HepG2 (cell line): ENCODE measurements around the gene RNF149. TPM values are rescaled to one million over a fixed set of nuclear protein-coding genes. Genes with fewer than 3 reads are reported as not detected.

ENCODE experiments used
- ATF3 ChIP-seq: sonication (generic); formaldehyde crosslinking; IDR thresholded peaks from 2 replicates; pipeline ENCODE4 v1.4.0; 2020; ENCODE audit warnings: missing genetic modification reagents
- CTCF ChIP-seq: sonication (generic); formaldehyde crosslinking; IDR thresholded peaks from 2 replicates; pipeline ENCODE4 v1.5.0; 2020; ENCODE audit warnings: mild to moderate bottlenecking, missing genetic modification reagents, moderate library complexity
- HINFP ChIP-seq: sonication (generic); formaldehyde crosslinking; IDR thresholded peaks from 2 replicates; pipeline ENCODE4 v1.4.0; 2020; ENCODE audit warnings: low read depth, mild to moderate bottlenecking, missing genetic modification reagents
- HIVEP1 ChIP-seq: sonication (generic); formaldehyde crosslinking; IDR thresholded peaks from 2 replicates; pipeline ENCODE4 v1.4.0; 2020; ENCODE audit warnings: mild to moderate bottlenecking, missing genetic modification reagents
- HOXA7 ChIP-seq: sonication (generic); formaldehyde crosslinking; IDR thresholded peaks from 2 replicates; pipeline ENCODE4 v1.8.1; 2022; ENCODE audit warnings: mild to moderate bottlenecking, missing genetic modification reagents, moderate library complexity
- KDM3A ChIP-seq: IDR thresholded peaks from 2 replicates; pipeline ENCODE4 v1.6.1; 2018; ENCODE audit warnings: low read depth, missing compliant biosample characterization
- LRRFIP1 ChIP-seq: sonication (generic); formaldehyde crosslinking; conservative IDR thresholded peaks from 2 replicates; pipeline ENCODE4 v1.4.0; 2020; ENCODE audit warnings: missing genetic modification reagents
- NFATC3 ChIP-seq: sonication (generic); formaldehyde crosslinking; IDR thresholded peaks from 2 replicates; pipeline ENCODE4 v1.5.1; 2020; ENCODE audit warnings: mild to moderate bottlenecking, missing genetic modification reagents
- NR2C2 ChIP-seq: sonication (generic); formaldehyde crosslinking; IDR thresholded peaks from 2 replicates; pipeline ENCODE4 v1.4.0; 2020; ENCODE audit warnings: missing genetic modification reagents, mild to moderate bottlenecking, moderate library complexity, borderline replicate concordance
- RAD21 ChIP-seq: fragments of 450-650 bp; formaldehyde crosslinking; IDR thresholded peaks from 2 replicates; pipeline ENCODE4 v1.5.0; 2020; ENCODE audit warnings: mild to moderate bottlenecking
- SNAPC2 ChIP-seq: sonication (generic); formaldehyde crosslinking; IDR thresholded peaks from 2 replicates; pipeline ENCODE4 v1.8.1; 2022; ENCODE audit warnings: mild to moderate bottlenecking, missing genetic modification reagents
- SNRNP70 ChIP-seq: fragments of 200-400 bp; formaldehyde crosslinking; IDR thresholded peaks from 2 replicates; pipeline ENCODE4 v1.6.1; 2017; ENCODE audit warnings: mild to moderate bottlenecking, low read depth, low read length, moderate library complexity
- TOE1 ChIP-seq: sonication (generic); formaldehyde crosslinking; IDR thresholded peaks from 2 replicates; pipeline ENCODE4 v1.4.0; 2020; ENCODE audit warnings: mild to moderate bottlenecking, missing genetic modification reagents
- ZBTB37 ChIP-seq: sonication (generic); formaldehyde crosslinking; IDR thresholded peaks from 2 replicates; pipeline ENCODE4 v1.4.0; 2020; ENCODE audit warnings: mild to moderate bottlenecking, missing genetic modification reagents
- ZNF101 ChIP-seq: sonication (generic); formaldehyde crosslinking; IDR thresholded peaks from 2 replicates; pipeline ENCODE4 v1.4.0; 2020; ENCODE audit warnings: mild to moderate bottlenecking, low read depth, missing genetic modification reagents, borderline replicate concordance
- ZNF431 ChIP-seq: sonication (generic); formaldehyde crosslinking; IDR thresholded peaks from 2 replicates; pipeline ENCODE4 v1.9.0; 2022; ENCODE audit warnings: missing genetic modification reagents, low read depth, mild to moderate bottlenecking, borderline replicate concordance
- ZNF589 ChIP-seq: sonication (generic); formaldehyde crosslinking; conservative IDR thresholded peaks from 2 replicates; pipeline ENCODE4 v1.8.0; 2022; ENCODE audit warnings: mild to moderate bottlenecking, moderate library complexity, missing genetic modification reagents
- ZNF629 ChIP-seq: sonication (generic); formaldehyde crosslinking; conservative IDR thresholded peaks from 2 replicates; pipeline ENCODE4 v1.5.0; 2020; ENCODE audit warnings: missing genetic modification reagents
- polyA plus RNA-seq, 8 experiments: library from polyadenylated mRNA; depleted of rRNA in 3 of 8; stranded (reverse) in 7 of 8; unstranded in 1 of 8; fragments of >200 nt; fragmentation: Illumina TruSeq in 4 of 8; extraction: Trizol in 4 of 8; gene quantifications; 2 replicates each; pipeline versions ENCODE4 v1.2.1 to v1.2.3, GENCODE V29; 2011 to 2016; ENCODE audit warnings: low read depth in 4 of 8, missing spikeins in 1 of 8, mixed read lengths in 1 of 8; ENCODE audit not compliant: insufficient read depth in 1 of 8
- total RNA-seq, 5 experiments: library from RNA; depleted of rRNA; stranded (reverse); fragments of >200 nt; fragmentation: Illumina TruSeq; extraction: Trizol; gene quantifications; 2 replicates each; pipeline ENCODE4 v1.2.3, GENCODE V29; 2016; ENCODE audit warnings: low read depth in 1 of 5
- TF ChIP-seq, protein P1 (sequence below): sonication (generic); formaldehyde crosslinking; IDR thresholded peaks from 2 replicates; pipeline ENCODE4 v1.5.0; 2020; ENCODE audit warnings: missing genetic modification reagents

Gene RNF149
- total and polyA plus RNA-seq, 2 of the 13 experiments (the other 11 are each of a cell fraction or from before 2014, with no cell fraction given): 87.6 to 109 TPM

DNA sequence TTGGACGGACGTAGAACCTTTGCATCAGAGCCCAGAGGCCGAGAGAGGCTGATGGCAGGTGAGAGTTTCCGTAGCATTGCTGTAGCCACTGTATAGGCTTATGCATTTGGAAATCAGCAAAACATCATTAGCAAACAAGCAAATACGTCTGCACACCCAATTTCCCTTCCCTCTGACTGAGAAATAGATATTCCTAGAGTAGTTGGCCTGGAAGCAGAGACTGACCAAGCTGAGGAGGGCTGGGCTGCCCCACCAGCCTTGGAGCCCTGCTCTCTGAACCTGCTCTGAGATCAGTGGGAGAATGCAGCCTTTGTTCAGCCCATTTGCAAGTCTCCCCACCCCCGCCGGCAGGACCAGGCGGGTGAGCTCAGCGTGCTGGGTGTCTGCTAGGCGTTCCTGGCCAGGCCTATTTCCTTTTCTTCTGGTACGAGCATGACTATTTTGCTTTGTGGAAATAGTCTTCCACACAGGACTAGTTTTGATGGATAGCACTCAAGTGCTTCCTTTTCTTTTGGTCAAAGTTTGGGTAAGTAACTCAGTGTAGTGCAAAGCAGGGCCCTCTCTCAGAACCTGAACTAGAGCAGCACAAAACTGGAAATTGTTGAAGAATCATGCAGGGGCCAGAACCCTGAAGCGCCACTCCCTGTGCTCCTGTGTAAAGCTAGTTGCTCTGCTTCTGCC is 21.9 kb upstream of the RNF149 start (continued):
- TF ChIP-seq ZNF589 (no peak), RAD21 (CRISPR knock-in tag) (0 out of 2 replicates have a peak, but pooled peaks have one; percentile 45), ATF3 (peak; percentile 54), ZNF101 (CRISPR knock-in tag) (no peak), TOE1 (CRISPR knock-in tag) (no peak), ZNF431 (CRISPR knock-in tag) (0 out of 2 replicates have a peak, but pooled peaks have one; percentile 63), HINFP (CRISPR knock-in tag) (no peak; the same call in 1 of the 2 replicates), SNRNP70 (no peak), NR2C2 (CRISPR knock-in tag) (peak; percentile 21; the same call in 1 of the 2 replicates), HOXA7 (CRISPR knock-in tag) (no peak), ZNF629 (CRISPR knock-in tag) (peak; percentile 74; the same call in 1 of the 2 replicates), KDM3A (CRISPR knock-in tag) (peak; percentile 40; the same call in 1 of the 2 replicates), HIVEP1 (CRISPR knock-in tag) (no peak), LRRFIP1 (CRISPR knock-in tag) (no peak), SNAPC2 (CRISPR knock-in tag) (no peak), NFATC3 (CRISPR knock-in tag) (no peak), ZBTB37 (no peak), CTCF (CRISPR knock-in tag) (no peak; the same call in 1 of the 2 replicates)
- TF ChIP-seq, protein P1, sequence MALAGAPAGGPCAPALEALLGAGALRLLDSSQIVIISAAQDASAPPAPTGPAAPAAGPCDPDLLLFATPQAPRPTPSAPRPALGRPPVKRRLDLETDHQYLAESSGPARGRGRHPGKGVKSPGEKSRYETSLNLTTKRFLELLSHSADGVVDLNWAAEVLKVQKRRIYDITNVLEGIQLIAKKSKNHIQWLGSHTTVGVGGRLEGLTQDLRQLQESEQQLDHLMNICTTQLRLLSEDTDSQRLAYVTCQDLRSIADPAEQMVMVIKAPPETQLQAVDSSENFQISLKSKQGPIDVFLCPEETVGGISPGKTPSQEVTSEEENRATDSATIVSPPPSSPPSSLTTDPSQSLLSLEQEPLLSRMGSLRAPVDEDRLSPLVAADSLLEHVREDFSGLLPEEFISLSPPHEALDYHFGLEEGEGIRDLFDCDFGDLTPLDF: no peak
